Body of pancreas (tissue), 4 donors: Measurements from ENCODE around the gene GPSM3. TPM values are rescaled to one million over a fixed set of nuclear protein-coding genes. Genes with fewer than 3 reads are reported as not detected.
"Not testable (repeated sequence)": the region's sequence is repeated elsewhere in the genome, so short reads cannot be mapped to it uniquely, and the experiment has no call there.

Experiments used
- ATAC-seq: fragments of 150-250 bp; one replicate; pipeline ENCODE4 v1.9.1; 2016
- DNase-seq, 4 donors: peaks; one replicate each; pipeline ENCODE4 v3.0.0-alpha.2; 2019
- H3K27ac ChIP-seq, 4 donors: fragments of 200-600 bp; sonication (generic); 1 replicate in 3 of 4; 2 replicates in 1 of 4; pipeline versions ENCODE4 v1.5.1 to v1.6.1; 2016 to 2019; ENCODE audit warnings: mild to moderate bottlenecking in 1 of 4, mixed read lengths in 1 of 4, moderate library complexity in 1 of 4
- H3K27me3 ChIP-seq, 2 donors: fragments of 200-600 bp; sonication (generic); one replicate each; pipeline ENCODE4 v1.6.0; 2016; ENCODE audit warnings: mild to moderate bottlenecking in 1 of 2
- H3K36me3 ChIP-seq, 2 donors: fragments of 200-600 bp; sonication (generic); replicated peaks in 1 of 2; 2 replicates each; pipeline ENCODE4 v1.5.1; 2016; ENCODE audit warnings: low read depth in 2 of 2; ENCODE audit not compliant: insufficient read depth in 1 of 2
- H3K4me1 ChIP-seq: fragments of 200-600 bp; sonication (generic); one replicate; pipeline ENCODE4 v1.6.0; 2016
- H3K4me3 ChIP-seq, 2 donors: fragments of 200-600 bp; sonication (generic); 1 replicate in 1 of 2; 2 replicates in 1 of 2; pipeline ENCODE4 v1.5.1; 2016 to 2019
- H3K9me3 ChIP-seq, 3 donors: fragments of 200-600 bp; sonication (generic); 1 replicate in 2 of 3; 2 replicates in 1 of 3; pipeline ENCODE4 v1.5.1; 2016
- POLR2A ChIP-seq, 3 donors: fragments of 450-650 bp; IDR thresholded peaks; one replicate each; pipeline ENCODE4 v1.6.1; 2016; ENCODE audit warnings: antibody characterized with exemption in 3 of 3, mild to moderate bottlenecking in 2 of 3
- WGBS, 2 donors: methylation state at CpG; one replicate each; pipeline ENCODE4 v1.1.5; 2017; 5-methylcytosine and 5-hydroxymethylcytosine counted together
- intact Hi-C: fragments of 100-400 bp; cut with DNase I; formaldehyde crosslinking; loops from one replicate; pipeline ENCODE4 v1.15.1; 2023
- total RNA-seq, 2 donors: library from RNA; depleted of rRNA; stranded (reverse); fragments of >200 nt; gene quantifications; one replicate each; pipeline ENCODE4 v1.1.0, GENCODE V29; 2016
- TF ChIP-seq, protein P1 (sequence below), 7 experiments: fragments of 450-650 bp in 4 of 7; fragments of 200-600 bp in 3 of 7; sonication (generic) in 3 of 7; IDR thresholded peaks; one replicate each; pipeline ENCODE4 v1.5.1; 2016 to 2019; ENCODE audit warnings: antibody characterized with exemption in 7 of 7

The GPSM3 gene
- total RNA-seq, 2 donors from 2014 or later, result 1.3 to 6.0 TPM

DNA sequence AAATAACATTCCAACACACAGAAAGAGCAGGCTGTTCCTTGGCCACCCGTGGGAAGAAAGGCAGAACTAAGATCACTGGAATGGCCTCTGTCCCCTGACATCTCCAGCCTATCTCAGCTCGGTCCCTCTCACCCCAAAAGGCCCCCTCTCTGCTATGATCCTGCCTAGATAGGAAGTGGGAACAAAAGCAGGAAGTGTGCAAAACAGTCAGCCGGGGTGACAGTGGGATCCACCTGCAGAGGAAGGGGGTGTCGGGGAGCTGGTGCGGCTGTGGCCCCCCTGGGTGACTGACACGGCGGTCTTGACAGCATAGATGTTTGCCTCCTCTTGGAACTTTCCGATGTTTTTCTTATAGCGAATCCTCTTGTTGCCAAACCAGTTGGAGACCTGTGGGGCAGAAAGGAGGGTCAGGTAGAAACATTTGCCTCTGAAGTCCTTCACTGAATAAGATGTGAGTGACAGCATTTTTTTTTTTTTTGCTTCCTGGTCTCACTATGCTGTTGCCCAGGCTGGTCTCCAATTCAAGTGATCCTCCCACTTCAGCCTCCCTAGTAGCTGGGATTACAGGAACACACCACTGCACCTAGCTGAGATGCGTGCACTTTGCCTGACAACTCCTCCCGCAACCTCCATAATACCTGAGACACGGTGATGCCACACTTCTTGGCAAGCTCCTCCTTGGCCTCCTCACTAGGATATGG is 5.3 kb downstream of the GPSM3 start:
- no peak overlapping the region for H3K4me3 ChIP-seq
- no peak for ATAC-seq
- peaks cover 33% of the 10 kb centered on the region for H3K4me1 ChIP-seq

DNA sequence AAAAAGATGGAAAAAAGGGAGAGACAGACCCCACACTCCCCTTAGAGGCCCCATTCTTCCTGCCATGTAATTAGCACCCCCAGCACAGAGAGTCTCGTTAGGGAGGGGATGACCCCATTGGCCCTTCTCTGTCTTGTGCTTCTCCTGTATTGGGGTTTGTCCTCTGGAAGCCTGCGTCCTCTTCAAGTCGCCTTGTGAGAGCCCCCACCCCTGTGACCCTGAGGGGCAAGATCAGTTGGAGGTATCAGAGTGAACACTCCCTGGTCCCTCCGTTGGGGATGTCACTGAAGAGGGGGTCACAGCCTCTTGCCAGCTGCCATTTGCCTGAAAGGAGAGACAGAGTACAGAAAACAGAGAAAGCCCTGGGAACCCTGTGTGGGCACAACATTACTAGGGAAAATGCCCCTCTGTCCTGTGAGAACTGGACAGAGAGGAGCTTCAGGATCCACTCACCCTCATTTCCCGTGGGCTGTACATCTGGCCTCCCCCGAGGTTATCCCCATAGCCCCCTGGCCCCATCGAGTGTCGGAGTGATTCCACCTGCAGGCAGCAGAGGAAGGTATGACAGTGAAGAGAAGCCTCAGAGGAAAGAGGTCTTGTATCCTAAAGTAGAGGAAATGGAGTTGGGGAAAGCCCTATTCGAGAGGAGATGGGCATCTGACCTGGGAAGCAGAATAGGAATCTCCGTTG is 6.1 kb downstream of the GPSM3 start:
- H3K36me3 ChIP-seq, H3K4me3 ChIP-seq, H3K9me3 ChIP-seq, intact Hi-C loops, DNase-seq, ATAC-seq, H3K27me3 ChIP-seq: not testable (repeated sequence)
- 60 to 69% methylated on average over 9 to 10 of the region's 10 CpGs for WGBS, 2 donors
- Histone ChIP-seq H3K27ac (peak overlapping the region in 3 of 4 donors; percentile 54 to 68 (median 59)), H3K4me1 (peaks cover 33% of the 10 kb centered on the region)

More for the DNA sequence above, 5.3 kb downstream of the GPSM3 start:
- Histone ChIP-seq H3K27me3 (no peaks in the 10 kb centered on the region), H3K27ac (peak overlapping the region in 2 of 4 donors; percentile 59 to 68), H3K9me3 (no peaks in the 10 kb centered on the region), H3K36me3 (peaks cover 0 to 6% of the 10 kb centered on the region in 2 donors)
- intact Hi-C loops, result no loop called here
- DNase-seq, result no peak
- TF ChIP-seq, protein P1, sequence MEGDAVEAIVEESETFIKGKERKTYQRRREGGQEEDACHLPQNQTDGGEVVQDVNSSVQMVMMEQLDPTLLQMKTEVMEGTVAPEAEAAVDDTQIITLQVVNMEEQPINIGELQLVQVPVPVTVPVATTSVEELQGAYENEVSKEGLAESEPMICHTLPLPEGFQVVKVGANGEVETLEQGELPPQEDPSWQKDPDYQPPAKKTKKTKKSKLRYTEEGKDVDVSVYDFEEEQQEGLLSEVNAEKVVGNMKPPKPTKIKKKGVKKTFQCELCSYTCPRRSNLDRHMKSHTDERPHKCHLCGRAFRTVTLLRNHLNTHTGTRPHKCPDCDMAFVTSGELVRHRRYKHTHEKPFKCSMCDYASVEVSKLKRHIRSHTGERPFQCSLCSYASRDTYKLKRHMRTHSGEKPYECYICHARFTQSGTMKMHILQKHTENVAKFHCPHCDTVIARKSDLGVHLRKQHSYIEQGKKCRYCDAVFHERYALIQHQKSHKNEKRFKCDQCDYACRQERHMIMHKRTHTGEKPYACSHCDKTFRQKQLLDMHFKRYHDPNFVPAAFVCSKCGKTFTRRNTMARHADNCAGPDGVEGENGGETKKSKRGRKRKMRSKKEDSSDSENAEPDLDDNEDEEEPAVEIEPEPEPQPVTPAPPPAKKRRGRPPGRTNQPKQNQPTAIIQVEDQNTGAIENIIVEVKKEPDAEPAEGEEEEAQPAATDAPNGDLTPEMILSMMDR (IDR thresholded peaks at IDR 0.05), result no peak
- no peak for TF ChIP-seq POLR2A (IDR thresholded peaks at IDR 0.05)
- 61 to 79% methylated on average over 11 to 12 of the region's 12 CpGs for WGBS, 2 donors

DNA sequence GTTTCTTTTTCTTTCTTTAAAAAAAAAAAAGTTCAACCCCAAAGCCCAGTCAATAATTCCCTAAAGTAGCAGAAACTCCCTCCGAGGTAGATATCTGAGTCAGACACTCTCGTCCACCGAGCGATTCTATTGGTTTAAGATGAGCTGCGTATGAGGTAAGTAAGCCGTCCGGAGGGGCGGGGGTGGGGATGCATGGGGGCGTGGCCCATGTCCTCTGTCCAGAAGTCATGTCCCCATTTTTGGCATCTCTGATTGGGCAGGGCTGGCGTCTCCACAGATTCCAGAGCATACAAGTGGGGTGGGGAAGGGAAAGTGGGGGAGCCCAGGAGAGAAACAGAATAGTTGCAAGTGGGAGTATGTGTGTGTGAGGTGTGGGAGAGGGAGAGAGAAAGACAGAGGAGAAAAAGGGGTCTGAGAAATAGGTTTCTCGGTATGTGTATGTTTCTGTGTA is 6.7 kb downstream of the GPSM3 start:
- DNase-seq (peak; percentile 66 to 84 (median 71)), ATAC-seq (peak; percentile 68)
- H3K27ac ChIP-seq, result peak overlapping the region in 3 of 4 donors; percentile 54 to 68 (median 59)
- intact Hi-C loops, H3K9me3 ChIP-seq, H3K27me3 ChIP-seq, H3K36me3 ChIP-seq, H3K4me3 ChIP-seq: not testable (repeated sequence)
- peaks cover 28% of the 10 kb centered on the region for H3K4me1 ChIP-seq
- 39 to 55% methylated on average over 11 of the region's 11 CpGs for WGBS, 2 donors

DNA sequence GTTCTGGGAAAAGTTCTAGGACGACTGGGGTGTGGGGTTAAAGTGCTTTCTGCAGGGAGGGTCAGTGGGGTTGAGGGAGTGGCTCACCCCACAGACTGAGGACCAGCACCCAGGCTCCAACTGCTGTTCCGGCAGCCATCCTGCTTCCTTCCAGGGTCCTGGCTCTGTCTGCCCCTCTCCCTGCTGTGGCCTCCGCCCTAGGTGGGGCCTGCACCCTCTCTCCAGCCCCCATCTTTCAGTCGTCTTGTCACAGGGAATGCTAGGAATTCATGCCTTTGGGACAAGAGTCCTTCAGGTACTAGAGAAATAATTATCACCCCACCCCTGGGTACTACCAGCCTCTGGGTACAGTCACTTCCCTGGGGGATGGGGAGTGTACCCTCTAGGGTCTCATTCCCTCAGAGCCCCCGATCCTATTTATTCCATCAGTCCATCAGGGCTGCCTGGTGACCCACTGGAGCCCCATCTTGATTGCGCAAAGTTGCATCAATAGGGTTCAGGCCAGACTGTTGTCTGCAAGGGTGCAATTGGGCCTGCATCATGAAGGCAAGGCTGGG is 8.3 kb downstream of the GPSM3 start, which contains the start of gene AGER:
AGER (minus strand) TSS at position 170 of the 557 bp plus-strand sequence; CDS start at position 139, 31 bp downstream.
- TF ChIP-seq, protein P1 (IDR thresholded peaks at IDR 0.05), result no peak
- TF ChIP-seq POLR2A (IDR thresholded peaks at IDR 0.05), result no peak
- 74% methylated on average over 5 to 6 of the region's 6 CpGs for WGBS, 2 donors
- H3K4me3 ChIP-seq, result no peak within 1 kb of the TSS
- ATAC-seq (no peak), DNase-seq (no peak)
- no peaks in the 10 kb centered on the region for H3K27me3 ChIP-seq
- no peaks in the 10 kb centered on the region for H3K9me3 ChIP-seq
- H3K4me1 ChIP-seq, result peaks cover 33% of the 10 kb centered on the region
- peaks cover 0 to 6% of the 10 kb centered on the region in 2 donors for H3K36me3 ChIP-seq
- H3K27ac ChIP-seq, result peak within 1 kb of the TSS in 2 of 4 donors; percentile 12 to 13
- intact Hi-C loops, result no loop called here

DNA sequence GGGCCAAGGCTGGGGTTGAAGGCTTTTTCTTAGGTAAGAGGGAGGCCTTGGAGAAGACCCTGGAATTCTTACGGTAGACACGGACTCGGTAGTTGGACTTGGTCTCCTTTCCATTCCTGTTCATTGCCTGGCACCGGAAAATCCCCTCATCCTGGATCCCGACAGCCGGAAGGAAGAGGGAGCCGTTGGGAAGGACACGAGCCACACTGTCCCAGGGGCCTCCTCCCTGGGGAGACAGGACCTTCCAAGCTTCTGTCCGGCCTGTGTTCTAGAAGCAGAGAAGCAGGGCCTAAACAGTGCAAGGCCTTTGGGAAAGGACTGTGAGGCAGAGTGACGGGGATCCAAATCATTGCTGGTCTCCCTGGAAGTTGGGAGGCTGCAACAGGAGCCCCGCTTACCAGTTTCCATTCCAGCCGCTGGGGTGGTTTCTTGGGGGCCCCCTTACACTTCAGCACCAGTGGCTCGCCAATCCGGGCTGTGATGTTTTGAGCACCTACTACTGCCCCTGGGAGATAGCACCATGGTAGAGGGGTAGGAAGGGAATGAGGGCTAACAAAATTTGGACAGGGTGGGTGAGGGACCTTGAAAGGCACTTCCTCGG is 8.9 kb downstream of the GPSM3 start:
- H3K27me3 ChIP-seq, result no peaks in the 10 kb centered on the region
- DNase-seq (no peak), ATAC-seq (no peak)
- H3K27ac ChIP-seq, result peak overlapping the region in 2 of 4 donors; percentile 12 to 13
- H3K4me1 ChIP-seq, result peaks cover 32% of the 10 kb centered on the region
- no peak overlapping the region for H3K4me3 ChIP-seq
- intact Hi-C loops, result no loop called here
- no peak for TF ChIP-seq POLR2A (IDR thresholded peaks at IDR 0.05)
- TF ChIP-seq, protein P1 (IDR thresholded peaks at IDR 0.05), result no peak
- no peaks in the 10 kb centered on the region for H3K9me3 ChIP-seq
- 87 to 88% methylated on average over 15 of the region's 15 CpGs for WGBS, 2 donors
- peaks cover 0 to 6% of the 10 kb centered on the region in 2 donors for H3K36me3 ChIP-seq
